Tibial artery (tissue), 4 donors: ENCODE results near the gene RSF1.

Experiments used
- DNase-seq, 2 donors: peaks; one replicate each; pipeline ENCODE4 v3.0.0-alpha.2; 2019
- H3K27ac ChIP-seq, 2 donors: fragments of 200-600 bp; sonication (generic) in 1 of 2; 1 replicate in 1 of 2; 2 replicates in 1 of 2; pipeline ENCODE4 v1.5.1; 2018 to 2019; ENCODE audit warnings: mild to moderate bottlenecking in 1 of 2
- H3K27me3 ChIP-seq, 2 donors: fragments of 200-600 bp; sonication (generic) in 1 of 2; one replicate each; pipeline versions ENCODE4 v1.5.1 to v1.6.0; 2016 to 2019
- H3K36me3 ChIP-seq, 3 donors: fragments of 200-600 bp; sonication (generic) in 2 of 3; one replicate each; pipeline ENCODE4 v1.5.1; 2016 to 2019; ENCODE audit warnings: mild to moderate bottlenecking in 2 of 3
- H3K4me1 ChIP-seq, 4 donors: fragments of 200-600 bp; sonication (generic) in 2 of 4; 1 replicate in 3 of 4; 2 replicates in 1 of 4; pipeline ENCODE4 v1.5.1; 2016 to 2019
- H3K4me3 ChIP-seq, 2 donors: fragments of 200-600 bp; sonication (generic) in 1 of 2; 1 replicate in 1 of 2; 2 replicates in 1 of 2; pipeline ENCODE4 v1.5.1; 2018 to 2019; ENCODE audit warnings: mild to moderate bottlenecking in 2 of 2
- H3K9me3 ChIP-seq, 3 donors: fragments of 200-600 bp; sonication (generic) in 1 of 3; one replicate each; pipeline ENCODE4 v1.5.1; 2016 to 2019
- CTCF ChIP-seq, 2 experiments: fragments of 200-600 bp in 1 of 2; fragments of 450-650 bp in 1 of 2; IDR thresholded peaks; one replicate each; pipeline ENCODE4 v1.5.1; 2017 to 2019; ENCODE audit warnings: antibody characterized with exemption in 2 of 2, mild to moderate bottlenecking in 1 of 2, moderate library complexity in 1 of 2
- intact Hi-C: fragments of 100-400 bp; cut with DNase I; formaldehyde crosslinking; loops from one replicate; pipeline ENCODE4 v1.15.0; 2023; ENCODE audit warnings: low total_unique reads

The RSF1 gene

GRCh38 chr11:77753230-77753629 lies 67.3 kb downstream of the RSF1 start:
- peaks cover 0 to 13% (median 9%) of the 10 kb centered on the region in 3 donors for H3K36me3 ChIP-seq
- peaks cover 0 to 23% (median 2%) of the 10 kb centered on the region in 4 donors for H3K4me1 ChIP-seq
- DNase-seq: no peak
- H3K27me3 ChIP-seq: no peaks in the 10 kb centered on the region
- no peak overlapping the region for H3K27ac ChIP-seq
- no peaks in the 10 kb centered on the region for H3K9me3 ChIP-seq
- no peak overlapping the region for H3K4me3 ChIP-seq
- TF ChIP-seq CTCF (IDR thresholded peaks at IDR 0.05): no peak
- intact Hi-C loops: no loop called here

GRCh38 chr11:77752516-77752915 lies 68.0 kb downstream of the RSF1 start:
- H3K4me1 ChIP-seq: peaks cover 0 to 27% (median 4%) of the 10 kb centered on the region in 4 donors
- H3K27me3 ChIP-seq: no peaks in the 10 kb centered on the region
- intact Hi-C loops: no loop called here
- no peak overlapping the region for H3K4me3 ChIP-seq
- no peak overlapping the region for H3K27ac ChIP-seq
- no peak for DNase-seq
- TF ChIP-seq CTCF (IDR thresholded peaks at IDR 0.05): no peak
- peaks cover 0 to 13% (median 9%) of the 10 kb centered on the region in 3 donors for H3K36me3 ChIP-seq
- no peaks in the 10 kb centered on the region for H3K9me3 ChIP-seq

- H3K4me3 ChIP-seq: no peak overlapping the region
- peaks cover 0 to 13% (median 9%) of the 10 kb centered on the region in 3 donors for H3K36me3 ChIP-seq
- no peak for DNase-seq
- H3K27me3 ChIP-seq: no peaks in the 10 kb centered on the region
- intact Hi-C loops: no loop called here
- H3K27ac ChIP-seq: no peak overlapping the region
- peaks cover 0 to 14% (median 7%) of the 10 kb centered on the region in 4 donors for H3K4me1 ChIP-seq
- H3K9me3 ChIP-seq: no peaks in the 10 kb centered on the region
- no peak for TF ChIP-seq CTCF (IDR thresholded peaks at IDR 0.05)
These were observed 69.9 kb downstream of the RSF1 start for GRCh38 chr11:77750394-77751156.

GRCh38 chr11:77749232-77749631 lies 71.3 kb downstream of the RSF1 start:
- Histone ChIP-seq H3K27me3 (no peaks in the 10 kb centered on the region), H3K27ac (no peak overlapping the region), H3K4me3 (no peak overlapping the region), H3K4me1 (peaks cover 0 to 14% (median 6%) of the 10 kb centered on the region in 4 donors), H3K9me3 (no peaks in the 10 kb centered on the region), H3K36me3 (peaks cover 0 to under 1% (median under 1%) of the 10 kb centered on the region in 3 donors)
- DNase-seq: no peak
- TF ChIP-seq CTCF (IDR thresholded peaks at IDR 0.05): no peak
- intact Hi-C loops: no loop called here

GRCh38 chr11:77748266-77748665 lies 72.3 kb downstream of the RSF1 start:
- intact Hi-C loops: no loop called here
- no peaks in the 10 kb centered on the region for H3K27me3 ChIP-seq
- H3K36me3 ChIP-seq: no peaks in the 10 kb centered on the region
- H3K4me1 ChIP-seq: peaks cover 0 to 14% (median 6%) of the 10 kb centered on the region in 4 donors
- no peak for TF ChIP-seq CTCF (IDR thresholded peaks at IDR 0.05)
- no peaks in the 10 kb centered on the region for H3K9me3 ChIP-seq
- no peak overlapping the region for H3K4me3 ChIP-seq
- no peak for DNase-seq
- H3K27ac ChIP-seq: no peak overlapping the region
